Karpas-422 (cell line): ENCODE results near the gene SRCIN1. TPM values are rescaled to one million over a fixed set of nuclear protein-coding genes. Genes with fewer than 3 reads are reported as not detected.
A peak's percentile ranks its signal among the peaks of the same experiment; 100 is the strongest.

Source experiments
- DNase-seq: peaks from one replicate; pipeline ENCODE4 v3.0.0-alpha.2; 2015
- H2AFZ ChIP-seq: fragments of 200-600 bp; sonication (generic); 2 replicates; pipeline ENCODE4 v1.6.1; 2014; ENCODE audit warnings: antibody characterized with exemption, low read length, mixed read lengths
- H3K27ac ChIP-seq: fragments of 200-600 bp; sonication (generic); 2 replicates; pipeline ENCODE4 v1.5.1; 2014; ENCODE audit warnings: mild to moderate bottlenecking, low read length, moderate library complexity
- H3K27me3 ChIP-seq: fragments of 200-600 bp; sonication (generic); 2 replicates; pipeline ENCODE4 v1.6.1; 2014; ENCODE audit warnings: low read length, mixed read lengths
- H3K36me3 ChIP-seq: fragments of 200-600 bp; sonication (generic); 2 replicates; pipeline ENCODE4 v1.6.1; 2014; ENCODE audit warnings: low read length, mixed read lengths; ENCODE audit not compliant: insufficient read depth
- H3K4me1 ChIP-seq: fragments of 200-600 bp; sonication (generic); 2 replicates; pipeline ENCODE4 v1.6.1; 2014; ENCODE audit warnings: mild to moderate bottlenecking, low read length, mixed read lengths
- H3K4me2 ChIP-seq: fragments of 200-600 bp; sonication (generic); 2 replicates; pipeline ENCODE4 v1.6.1; 2014; ENCODE audit warnings: low read length, low read depth, mild to moderate bottlenecking; ENCODE audit not compliant: poor library complexity, severe bottlenecking
- H3K4me3 ChIP-seq: fragments of 200-600 bp; sonication (generic); 2 replicates; pipeline ENCODE4 v1.5.1; 2014; ENCODE audit warnings: mild to moderate bottlenecking, antibody characterized with exemption, low read length, mixed read lengths
- H3K79me2 ChIP-seq: fragments of 200-600 bp; sonication (generic); 2 replicates; pipeline ENCODE4 v1.6.1; 2014; ENCODE audit warnings: mild to moderate bottlenecking, low read length, mixed read lengths
- H3K9ac ChIP-seq: fragments of 200-600 bp; sonication (generic); 2 replicates; pipeline ENCODE4 v1.6.0; 2014; ENCODE audit warnings: low read length
- H3K9me2 ChIP-seq: fragments of 200-600 bp; sonication (generic), shearing (Covaris generic); replicated peaks from 2 replicates; pipeline ENCODE4 v1.6.0; 2014; ENCODE audit warnings: mild to moderate bottlenecking, low read length, moderate library complexity; ENCODE audit not compliant: insufficient read depth
- H3K9me3 ChIP-seq: fragments of 300-700, 200-600 bp; sonication (generic); 2 replicates; pipeline ENCODE4 v1.6.1; 2014; ENCODE audit warnings: low read length, mixed read lengths
- H4K20me1 ChIP-seq: fragments of 200-600 bp; sonication (generic); 2 replicates; pipeline ENCODE4 v1.6.1; 2014; ENCODE audit warnings: mild to moderate bottlenecking, antibody characterized with exemption, low read length, low read depth; ENCODE audit not compliant: insufficient read depth
- total RNA-seq: library from RNA; depleted of rRNA; stranded (reverse); fragments of >200 nt; shearing (Covaris generic); gene quantifications from 2 replicates; pipeline ENCODE4 v1.2.3, GENCODE V29; 2014; ENCODE audit warnings: low replicate concordance

Gene SRCIN1
- total RNA-seq, 1 experiment from 2014 or later: 0.86 TPM

- Histone ChIP-seq H3K4me1 (peaks cover 1% of the 10 kb centered on the region), H2AFZ (no peak overlapping the region), H4K20me1 (no peaks in the 10 kb centered on the region), H3K79me2 (no peaks in the 10 kb centered on the region), H3K9me3 (peaks cover 6% of the 10 kb centered on the region), H3K27ac (no peak overlapping the region), H3K9ac (no peak overlapping the region), H3K9me2 (no peaks in the 10 kb centered on the region), H3K27me3 (no peaks in the 10 kb centered on the region; the same call in 1 of the 2 replicates), H3K36me3 (0 out of 2 replicates have a peak, but pooled peaks cover 2% of the 10 kb centered on the region), H3K4me3 (no peak overlapping the region), H3K4me2 (no peak overlapping the region)
- no peak for DNase-seq
Measured at GRCh38 chr17:38611070-38611786, 5.5 kb upstream of the SRCIN1 start.

DNA sequence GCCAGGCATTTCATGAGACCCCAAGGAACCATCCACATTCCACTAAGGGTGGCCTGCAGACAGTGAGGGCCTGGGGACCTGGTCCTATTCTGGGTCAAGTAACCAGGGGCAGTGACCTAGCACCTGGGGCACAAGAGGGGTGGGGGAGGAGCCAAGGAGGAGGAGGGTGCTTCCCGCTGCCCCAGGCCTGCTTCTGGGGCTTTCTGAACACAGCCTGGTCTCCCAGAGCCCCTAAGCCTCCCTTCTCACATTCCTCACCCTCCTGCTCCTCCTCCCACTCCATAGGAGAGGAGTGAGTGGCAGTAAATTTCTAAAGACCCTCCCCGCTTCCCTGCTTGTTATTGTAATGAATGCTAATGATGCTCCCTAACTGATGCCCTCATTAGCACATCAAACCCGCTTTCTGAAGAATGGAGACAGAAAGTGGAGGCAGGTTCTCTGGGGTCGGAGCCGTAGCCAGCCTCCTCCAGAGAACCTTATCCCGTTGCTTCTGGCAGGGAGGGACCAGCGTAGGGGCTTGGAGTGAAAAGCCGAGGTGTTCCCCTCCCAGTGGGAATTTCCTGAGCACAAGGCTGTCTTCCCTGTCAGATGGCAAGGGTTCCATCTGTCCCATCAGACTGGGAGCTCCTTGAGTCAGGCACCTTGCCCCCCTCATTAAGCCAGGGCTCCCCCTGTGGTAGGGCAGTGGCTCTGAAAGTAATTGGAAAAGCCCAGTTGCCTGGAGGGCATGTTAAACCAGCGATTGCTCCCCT, 3.7 kb upstream of the SRCIN1 start:
- Histone ChIP-seq H3K4me3 (no peak overlapping the region), H3K9me3 (peaks cover 6% of the 10 kb centered on the region), H3K27ac (no peak overlapping the region), H3K27me3 (no peaks in the 10 kb centered on the region; the same call in 1 of the 2 replicates), H3K36me3 (0 out of 2 replicates have a peak, but pooled peaks cover 2% of the 10 kb centered on the region), H3K9ac (no peak overlapping the region), H3K4me1 (peaks cover 10% of the 10 kb centered on the region), H4K20me1 (no peaks in the 10 kb centered on the region), H3K4me2 (no peak overlapping the region), H3K79me2 (no peaks in the 10 kb centered on the region), H3K9me2 (no peaks in the 10 kb centered on the region), H2AFZ (no peak overlapping the region)
- DNase-seq: no peak

- Histone ChIP-seq H3K4me3 (no peak overlapping the region), H4K20me1 (no peaks in the 10 kb centered on the region), H3K27me3 (no peaks in the 10 kb centered on the region; the same call in 1 of the 2 replicates), H3K9me2 (no peaks in the 10 kb centered on the region), H3K9ac (no peak overlapping the region), H3K9me3 (peaks cover 6% of the 10 kb centered on the region), H3K27ac (no peak overlapping the region), H3K4me1 (peaks cover 10% of the 10 kb centered on the region), H3K4me2 (no peak overlapping the region), H2AFZ (no peak overlapping the region), H3K79me2 (no peaks in the 10 kb centered on the region), H3K36me3 (0 out of 2 replicates have a peak, but pooled peaks cover 2% of the 10 kb centered on the region)
- no peak for DNase-seq
Measured at GRCh38 chr17:38608648-38609047, 2.9 kb upstream of the SRCIN1 start.

- H3K9me3 ChIP-seq: peaks cover 3% of the 10 kb centered on the region
- no peak overlapping the region for H3K9ac ChIP-seq
- no peaks in the 10 kb centered on the region for H4K20me1 ChIP-seq
- H3K27ac ChIP-seq: no peak overlapping the region
- H2AFZ ChIP-seq: no peak overlapping the region
- no peaks in the 10 kb centered on the region for H3K79me2 ChIP-seq
- peaks cover 10% of the 10 kb centered on the region for H3K4me1 ChIP-seq
- no peak for DNase-seq
- H3K36me3 ChIP-seq: 0 out of 2 replicates have a peak, but pooled peaks cover under 1% of the 10 kb centered on the region
- H3K9me2 ChIP-seq: no peaks in the 10 kb centered on the region
- no peaks in the 10 kb centered on the region; the same call in 1 of the 2 replicates for H3K27me3 ChIP-seq
- H3K4me3 ChIP-seq: no peak overlapping the region
- H3K4me2 ChIP-seq: no peak overlapping the region
Measured at GRCh38 chr17:38606646-38607611, 1.2 kb upstream of the SRCIN1 start.

GRCh38 chr17:38605411-38605840, 326 bp downstream of the SRCIN1 start:
- peak overlapping the region; percentile 39; the same call in 1 of the 2 replicates for H3K9ac ChIP-seq
- no peaks in the 10 kb centered on the region for H3K9me3 ChIP-seq
- H2AFZ ChIP-seq: no peak overlapping the region
- peak overlapping the region; percentile 50; the same call in 1 of the 2 replicates for H3K4me3 ChIP-seq
- no peaks in the 10 kb centered on the region for H3K27me3 ChIP-seq
- no peaks in the 10 kb centered on the region for H3K79me2 ChIP-seq
- no peak overlapping the region for H3K27ac ChIP-seq
- H3K4me2 ChIP-seq: peak overlapping the region; percentile 62
- H3K9me2 ChIP-seq: no peaks in the 10 kb centered on the region
- no peaks in the 10 kb centered on the region for H4K20me1 ChIP-seq
- no peaks in the 10 kb centered on the region for H3K36me3 ChIP-seq
- no peak for DNase-seq
- peaks cover 17% of the 10 kb centered on the region for H3K4me1 ChIP-seq

- Histone ChIP-seq H2AFZ (no peak overlapping the region), H3K27ac (no peak overlapping the region), H3K4me2 (peak overlapping the region; percentile 62), H4K20me1 (no peaks in the 10 kb centered on the region), H3K9me3 (no peaks in the 10 kb centered on the region), H3K27me3 (no peaks in the 10 kb centered on the region), H3K9me2 (no peaks in the 10 kb centered on the region), H3K9ac (0 out of 2 replicates have a peak overlapping the region, but pooled peaks have one; percentile 39), H3K4me1 (peaks cover 17% of the 10 kb centered on the region), H3K4me3 (peak overlapping the region; percentile 50; the same call in 1 of the 2 replicates), H3K36me3 (no peaks in the 10 kb centered on the region), H3K79me2 (no peaks in the 10 kb centered on the region)
- peak; percentile 79 for DNase-seq
Measured at GRCh38 chr17:38604479-38605403, 1.0 kb downstream of the SRCIN1 start.

- peak; percentile 40 for DNase-seq
- Histone ChIP-seq H3K36me3 (no peaks in the 10 kb centered on the region), H2AFZ (no peak overlapping the region), H4K20me1 (no peaks in the 10 kb centered on the region), H3K4me1 (peaks cover 17% of the 10 kb centered on the region), H3K4me3 (no peak overlapping the region), H3K4me2 (no peak overlapping the region), H3K79me2 (no peaks in the 10 kb centered on the region), H3K9ac (no peak overlapping the region), H3K9me3 (no peaks in the 10 kb centered on the region), H3K9me2 (no peaks in the 10 kb centered on the region), H3K27ac (no peak overlapping the region), H3K27me3 (no peaks in the 10 kb centered on the region)
Measured at GRCh38 chr17:38603786-38604478, 1.8 kb downstream of the SRCIN1 start.
